IMR-90 (cell line): Measurements from ENCODE around the gene LRCOL1. TPM values are rescaled to one million over a fixed set of nuclear protein-coding genes. Genes with fewer than 3 reads are reported as not detected.

Experiments used
- ATAC-seq: fragments of 200-7000 bp; cut with Tn5 transposase; 2 replicates; pipeline ENCODE4 v1.9.1; 2020; ENCODE audit warnings: low read depth, mild to moderate bottlenecking, moderate library complexity
- BruUV-seq: library from RNA; stranded (reverse); fragments of 400-500 nt; replicated peaks from 2 replicates; lab custom pipeline; 2021; lab: Mats Ljungman, UMichigan
- CTCF ChIA-PET: fragments of 300-600 bp; formaldehyde crosslinking; extraction: SDS; loops from one replicate; lab custom pipeline; 2021; ENCODE audit warnings: antibody characterized with exemption; lab: Yijun Ruan, JAX
- POLR2A ChIA-PET: fragments of 300-600 bp; sonication (Branson Sonifier 250); formaldehyde crosslinking; loops from one replicate; lab custom pipeline; 2022; ENCODE audit warnings: antibody characterized with exemption; ENCODE audit not compliant: unreplicated experiment; lab: Charles Lee
- DNase-seq: peaks from one replicate; pipeline ENCODE4 v3.0.0; 2013
- H2AFZ ChIP-seq: replicated peaks from 2 replicates; pipeline ENCODE3; 2013; ENCODE audit warnings: low read length, mild to moderate bottlenecking; ENCODE audit not compliant: poor library complexity
- H2AK5ac ChIP-seq: 2 replicates; pipeline ENCODE4 v1.6.1; 2013; ENCODE audit warnings: low read depth, low read length, inconsistent platforms
- H2AK9ac ChIP-seq: replicated peaks from 2 replicates; pipeline ENCODE3; 2013; ENCODE audit warnings: mild to moderate bottlenecking, low read depth, low read length, moderate library complexity; ENCODE audit not compliant: poor library complexity
- H2BK120ac ChIP-seq: 2 replicates; pipeline ENCODE4 v1.6.1; 2013; ENCODE audit warnings: low read depth, low read length, inconsistent platforms
- H2BK15ac ChIP-seq: 3 replicates; pipeline ENCODE4 v1.6.1; 2013; ENCODE audit warnings: low read depth, low read length, inconsistent platforms
- H2BK20ac ChIP-seq: 2 replicates; pipeline ENCODE4 v1.6.1; 2013; ENCODE audit warnings: low read depth, mild to moderate bottlenecking, inconsistent platforms, low read length, moderate library complexity
- H2BK5ac ChIP-seq: 2 replicates; pipeline ENCODE4 v1.6.1; 2013; ENCODE audit warnings: mild to moderate bottlenecking, low read depth, low read length, inconsistent platforms; ENCODE audit not compliant: poor library complexity, severe bottlenecking
- H3K14ac ChIP-seq: replicated peaks from 2 replicates; pipeline ENCODE4 v1.6.1; 2013; ENCODE audit warnings: low read depth, low read length, inconsistent platforms
- H3K18ac ChIP-seq: 2 replicates; pipeline ENCODE4 v1.6.1; 2013; ENCODE audit warnings: low read depth, low read length, control low read depth
- H3K23ac ChIP-seq: 2 replicates; pipeline ENCODE4 v1.6.1; 2013; ENCODE audit warnings: low read depth, low read length, inconsistent platforms
- H3K27ac ChIP-seq: 2 replicates; pipeline ENCODE4 v1.5.1; 2013; ENCODE audit warnings: mild to moderate bottlenecking, control low read depth, low read length; ENCODE audit not compliant: insufficient read depth
- H3K27me3 ChIP-seq: 2 replicates; pipeline ENCODE4 v1.6.1; 2013; ENCODE audit warnings: low read length; ENCODE audit not compliant: control insufficient read depth, insufficient read depth
- H3K36me3 ChIP-seq: 2 replicates; pipeline ENCODE4 v1.6.1; 2013; ENCODE audit warnings: low read length, mixed read lengths; ENCODE audit not compliant: control insufficient read depth, insufficient read depth
- H3K4ac ChIP-seq: 2 replicates; pipeline ENCODE4 v1.6.1; 2013; ENCODE audit warnings: low read depth, low read length, inconsistent platforms
- H3K4me1 ChIP-seq: 2 replicates; pipeline ENCODE4 v1.6.1; 2013; ENCODE audit warnings: low read length, mixed read lengths; ENCODE audit not compliant: control insufficient read depth, insufficient read depth
- H3K4me2 ChIP-seq: 2 replicates; pipeline ENCODE4 v1.6.1; 2013; ENCODE audit warnings: low read depth, mild to moderate bottlenecking, control low read depth, low read length, moderate library complexity
- H3K4me3 ChIP-seq: 2 replicates; pipeline ENCODE4 v1.5.1; 2013; ENCODE audit warnings: low read depth, mild to moderate bottlenecking, control low read depth, low read length, moderate library complexity; ENCODE audit not compliant: insufficient read depth
- H3K56ac ChIP-seq: 2 replicates; pipeline ENCODE4 v1.6.1; 2013; ENCODE audit warnings: low read length, inconsistent platforms; ENCODE audit not compliant: insufficient read depth; ENCODE audit errors: extremely low read depth
- H3K79me1 ChIP-seq, 2 experiments: 2 replicates each; pipeline ENCODE4 v1.6.1; 2013; ENCODE audit warnings: low read length in 2 of 2, inconsistent platforms in 1 of 2, low read depth in 1 of 2
- H3K9ac ChIP-seq: 2 replicates; pipeline ENCODE4 v1.6.1; 2013; ENCODE audit warnings: low read depth, low read length, control low read depth
- H3K9me1 ChIP-seq: 2 replicates; pipeline ENCODE4 v1.6.1; 2013; ENCODE audit warnings: low read length, inconsistent platforms; ENCODE audit not compliant: insufficient read depth
- H3K9me3 ChIP-seq: 2 replicates; pipeline ENCODE4 v1.6.1; 2013; ENCODE audit warnings: low read length; ENCODE audit not compliant: control insufficient read depth, insufficient read depth
- H4K20me1 ChIP-seq: 2 replicates; pipeline ENCODE4 v1.6.1; 2013; ENCODE audit warnings: low read length, inconsistent platforms; ENCODE audit not compliant: insufficient read depth
- H4K5ac ChIP-seq: 2 replicates; pipeline ENCODE4 v1.6.1; 2013; ENCODE audit warnings: mild to moderate bottlenecking, low read depth, low read length, control low read depth
- H4K8ac ChIP-seq, 2 experiments: 2 replicates each; pipeline ENCODE4 v1.6.1; 2013; ENCODE audit warnings: low read depth in 2 of 2, low read length in 2 of 2, control low read depth in 1 of 2, inconsistent platforms in 1 of 2
- H4K91ac ChIP-seq: 2 replicates; pipeline ENCODE4 v1.6.1; 2013; ENCODE audit warnings: low read depth, low read length, inconsistent platforms; ENCODE audit not compliant: insufficient read depth
- BHLHE40 ChIP-seq: fragments of 150-350 bp; IDR thresholded peaks from 2 replicates; pipeline ENCODE4 v1.6.1; 2016; ENCODE audit warnings: mild to moderate bottlenecking, low read depth, low read length
- FOS ChIP-seq: fragments of 150-350 bp; IDR thresholded peaks from 2 replicates; pipeline ENCODE4 v1.6.1; 2016; ENCODE audit warnings: low read depth, low read length
- NFE2L2 ChIP-seq: fragments of 150-350 bp; IDR thresholded peaks from 2 replicates; pipeline ENCODE4 v1.6.1; 2016; ENCODE audit warnings: low read depth, mild to moderate bottlenecking, low read length
- RAD21 ChIP-seq: IDR thresholded peaks from 2 replicates; pipeline ENCODE4 v1.6.1; 2012; ENCODE audit warnings: low read length, improper control_type of control experiment
- WGBS, 2 experiments: methylation state at CpG; one replicate each; pipeline versions ENCODE4 v1.1.5 to v1.1.7; 2013; ENCODE audit warnings: missing lambda C conversion rate in 2 of 2; ENCODE audit not compliant: insufficient read length in 1 of 2; ENCODE audit errors: extremely low coverage in 2 of 2; 5-methylcytosine and 5-hydroxymethylcytosine counted together
- dilution Hi-C: fragments of 300-500 bp; cut with HindIII; formaldehyde crosslinking; loops from one replicate; pipeline ENCODE4 v1.14.3; 2018; ENCODE audit warnings: low sequenced_read_pairs; ENCODE audit not compliant: unreplicated experiment
- in situ Hi-C: fragments of 300-500 bp; cut with MboI; formaldehyde crosslinking; loops from 3 replicates; pipeline ENCODE4 v1.14.3; 2019; ENCODE audit warnings: low sequenced_read_pairs, inconsistent platforms, mixed read lengths
- intact Hi-C: fragments of 100-400 bp; cut with micrococcal nuclease; formaldehyde crosslinking; loops from 2 replicates; pipeline ENCODE4 v1.10.0; 2022
- polyA plus RNA-seq, 3 experiments: library from polyadenylated mRNA; depleted of rRNA; stranded (reverse); fragments of >200 nt; gene quantifications; 2 replicates each; pipeline ENCODE4 v1.2.3, GENCODE V29; 2012; ENCODE audit warnings: low replicate concordance in 1 of 3
- total RNA-seq: library from RNA; depleted of rRNA; stranded (reverse); fragments of >200 nt; gene quantifications from 2 replicates; pipeline ENCODE4 v1.2.3, GENCODE V29; 2012

Gene LRCOL1
- total and polyA plus RNA-seq, 2 of the 4 experiments (the other 2 are of a cell fraction): 1.0 TPM; not detected in 1

- TF ChIP-seq FOS (no peak), RAD21 (no peak), BHLHE40 (no peak), NFE2L2 (no peak)
- no peak overlapping the region for H3K9ac ChIP-seq
- H3K27me3 ChIP-seq: no peaks in the 10 kb centered on the region
- H3K4me2 ChIP-seq: no peak overlapping the region
- H2BK120ac ChIP-seq: no peak overlapping the region
- no peak overlapping the region for H2BK15ac ChIP-seq
- H4K8ac ChIP-seq: no peak overlapping the region
- WGBS, 2 experiments: 50% methylated on average over 1 of the region's 11 CpGs; no CpG with 5 or more reads in 1 of the 2 experiments
- H2AK5ac ChIP-seq: no peak overlapping the region
- H3K56ac ChIP-seq: no peak overlapping the region
- H3K9me1 ChIP-seq: no peaks in the 10 kb centered on the region
- H3K79me1 ChIP-seq: no peaks in the 10 kb centered on the region
- DNase-seq (no peak), ATAC-seq (no peak)
- no peaks in the 10 kb centered on the region for H3K4me1 ChIP-seq
- H2AK9ac ChIP-seq: no peak overlapping the region
- no peaks in the 10 kb centered on the region; the same call in 1 of the 2 replicates for H4K20me1 ChIP-seq
- H2AFZ ChIP-seq: no peak overlapping the region
- H3K27ac ChIP-seq: no peak overlapping the region
- no peak overlapping the region for H3K23ac ChIP-seq
- H2BK20ac ChIP-seq: no peak overlapping the region
- CTCF ChIA-PET: no interaction called here
- no peak overlapping the region for H3K4ac ChIP-seq
- no peak overlapping the region for H4K91ac ChIP-seq
- H3K9me3 ChIP-seq: no peaks in the 10 kb centered on the region
- in situ Hi-C loops: no loop called here
- POLR2A ChIA-PET: no interaction called here
- intact Hi-C loops: no loop called here
- H3K36me3 ChIP-seq: peaks cover 40% of the 10 kb centered on the region
- no peak overlapping the region for H4K5ac ChIP-seq
- no TSS peak for BruUV-seq
- H3K18ac ChIP-seq: no peak overlapping the region
- no peak overlapping the region for H2BK5ac ChIP-seq
- dilution Hi-C loops: no loop called here
- H3K14ac ChIP-seq: no peak overlapping the region
- H3K4me3 ChIP-seq: no peak overlapping the region
Observed at GRCh38 chr12:132578826-132579225, 31.6 kb downstream of the LRCOL1 start.
